ENCODE data around the gene FOXC2.

Gene FOXC2

DNA sequence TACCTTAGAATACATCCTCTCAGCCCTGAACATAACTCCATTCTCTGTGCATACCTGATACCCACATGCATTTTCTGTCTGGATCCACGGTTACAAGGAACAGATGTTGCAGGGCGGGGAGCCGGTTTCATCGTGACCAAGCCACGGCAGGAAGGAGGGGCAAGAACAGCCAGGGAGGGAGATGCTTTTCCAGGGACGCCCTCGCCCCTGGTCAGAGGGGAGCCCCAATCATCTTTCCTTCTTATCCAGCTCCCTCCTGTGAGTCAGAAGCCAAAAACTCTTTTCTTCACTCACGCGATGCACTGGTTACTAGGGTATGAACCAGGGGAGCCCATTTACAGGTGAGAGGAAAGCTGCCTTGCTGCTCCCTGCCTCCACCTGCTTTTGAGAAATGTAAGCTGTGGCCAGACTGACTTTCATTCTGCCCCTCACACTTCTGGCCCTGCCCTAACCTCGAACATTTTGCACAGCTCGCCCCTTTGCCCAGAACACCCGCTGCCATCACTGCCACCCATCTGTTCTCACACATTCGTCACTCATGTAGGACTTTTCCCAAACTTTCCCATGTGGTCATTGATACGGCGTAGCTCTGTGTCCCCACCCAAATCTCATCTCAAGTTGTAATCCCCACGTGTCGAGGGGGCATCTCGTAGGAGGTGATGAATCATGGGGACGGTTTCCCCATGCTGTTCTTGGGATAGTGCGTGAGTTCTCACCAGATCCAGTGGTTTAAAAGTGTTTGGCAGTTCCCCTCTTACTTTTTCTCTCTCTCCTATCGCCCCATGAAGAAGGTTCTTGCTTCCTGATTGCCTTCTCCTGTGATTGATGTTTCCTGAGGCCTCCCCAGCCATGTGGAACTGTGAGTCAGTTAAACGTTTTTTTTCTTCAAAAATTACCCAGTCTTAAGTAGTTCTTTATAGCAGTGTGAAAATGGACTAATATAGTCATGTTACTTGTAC lies 32.3 kb downstream of the FOXC2 start:
- Histone ChIP-seq H3K36me3 (ENCODE audit: control insufficient read depth in 2 of 2, insufficient read depth in 2 of 2, low read length in 2 of 2) (no peaks in the 10 kb centered on the region), H3K27me3 (ENCODE audit: control insufficient read depth in 2 of 2, insufficient read depth in 2 of 2, low read length in 2 of 2) (peaks cover 0 to 20% of the 10 kb centered on the region in 2 donors), H3K27ac (ENCODE audit: low read depth in 2 of 2, low read length in 2 of 2) (no peak overlapping the region), H3K9me3 (ENCODE audit: control insufficient read depth in 2 of 2, low read length in 2 of 2) (no peaks in the 10 kb centered on the region), H3K4me1 (ENCODE audit: control insufficient read depth in 2 of 2, insufficient read depth in 2 of 2, low read length in 2 of 2) (no peaks in the 10 kb centered on the region), H3K9ac (ENCODE audit: low read depth in 1 of 2, low read length in 2 of 2) (no peak overlapping the region), H3K4me3 (ENCODE audit: low read length in 2 of 2) (no peak overlapping the region)

DNA sequence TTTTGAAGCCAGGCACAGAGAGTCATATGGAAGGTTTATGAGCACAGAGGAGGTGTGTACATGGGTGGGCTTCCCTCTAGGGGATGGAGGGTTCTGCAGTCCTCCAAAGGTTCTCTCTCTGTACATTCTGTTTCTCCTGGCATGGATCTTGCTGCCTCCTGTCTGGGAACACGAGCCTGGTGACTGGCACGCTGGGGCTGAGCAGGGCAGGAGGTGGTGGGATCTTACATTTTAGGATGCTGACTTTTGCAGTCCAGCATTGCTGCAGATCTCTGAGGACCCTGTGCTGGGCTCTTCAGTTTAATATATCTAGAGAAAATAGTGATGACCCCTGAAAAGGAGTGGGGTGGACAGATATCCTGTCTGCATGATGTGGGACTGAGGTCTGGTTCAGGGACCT lies 34.7 kb downstream of the FOXC2 start:
- Histone ChIP-seq H3K27me3 (ENCODE audit: control insufficient read depth in 2 of 2, insufficient read depth in 2 of 2, low read length in 2 of 2) (peaks cover 0 to 8% of the 10 kb centered on the region in 2 donors), H3K36me3 (ENCODE audit: control insufficient read depth in 2 of 2, insufficient read depth in 2 of 2, low read length in 2 of 2) (no peaks in the 10 kb centered on the region), H3K4me1 (ENCODE audit: control insufficient read depth in 2 of 2, insufficient read depth in 2 of 2, low read length in 2 of 2) (no peaks in the 10 kb centered on the region), H3K4me3 (ENCODE audit: low read length in 2 of 2) (no peak overlapping the region), H3K9me3 (ENCODE audit: control insufficient read depth in 2 of 2, low read length in 2 of 2) (no peaks in the 10 kb centered on the region), H3K9ac (ENCODE audit: low read depth in 1 of 2, low read length in 2 of 2) (no peak overlapping the region), H3K27ac (ENCODE audit: low read depth in 2 of 2, low read length in 2 of 2) (no peak overlapping the region)

DNA sequence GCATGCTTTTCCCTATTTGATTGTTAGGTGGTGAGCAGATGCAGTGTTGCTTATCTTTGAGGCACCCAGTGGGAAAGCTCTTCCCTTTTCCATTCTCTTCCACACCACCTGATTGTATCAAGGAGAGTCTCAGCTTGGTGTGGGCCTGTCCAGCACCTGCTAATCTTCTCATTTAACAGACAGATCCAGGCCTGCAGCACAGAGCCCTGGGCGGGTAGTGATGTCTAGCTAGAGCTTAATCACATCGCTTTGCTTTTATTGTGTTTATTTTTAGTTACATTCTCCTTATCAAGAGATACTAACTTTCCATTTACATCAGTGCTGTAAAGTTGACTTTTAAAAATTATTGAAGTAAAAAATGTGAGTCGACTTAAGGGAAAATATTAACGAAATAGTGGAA lies 35.9 kb downstream of the FOXC2 start:
- no peaks in the 10 kb centered on the region for H3K9me3 ChIP-seq (ENCODE audit: control insufficient read depth in 2 of 2, low read length in 2 of 2)
- no peak overlapping the region for H3K27ac ChIP-seq (ENCODE audit: low read depth in 2 of 2, low read length in 2 of 2)
- peaks cover 0 to 5% of the 10 kb centered on the region in 2 donors for H3K27me3 ChIP-seq (ENCODE audit: control insufficient read depth in 2 of 2, insufficient read depth in 2 of 2, low read length in 2 of 2)
- no peaks in the 10 kb centered on the region for H3K36me3 ChIP-seq (ENCODE audit: control insufficient read depth in 2 of 2, insufficient read depth in 2 of 2, low read length in 2 of 2)
- H3K9ac ChIP-seq (ENCODE audit: low read depth in 1 of 2, low read length in 2 of 2): no peak overlapping the region
- no peaks in the 10 kb centered on the region for H3K4me1 ChIP-seq (ENCODE audit: control insufficient read depth in 2 of 2, insufficient read depth in 2 of 2, low read length in 2 of 2)
- H3K4me3 ChIP-seq (ENCODE audit: low read length in 2 of 2): no peak overlapping the region

DNA sequence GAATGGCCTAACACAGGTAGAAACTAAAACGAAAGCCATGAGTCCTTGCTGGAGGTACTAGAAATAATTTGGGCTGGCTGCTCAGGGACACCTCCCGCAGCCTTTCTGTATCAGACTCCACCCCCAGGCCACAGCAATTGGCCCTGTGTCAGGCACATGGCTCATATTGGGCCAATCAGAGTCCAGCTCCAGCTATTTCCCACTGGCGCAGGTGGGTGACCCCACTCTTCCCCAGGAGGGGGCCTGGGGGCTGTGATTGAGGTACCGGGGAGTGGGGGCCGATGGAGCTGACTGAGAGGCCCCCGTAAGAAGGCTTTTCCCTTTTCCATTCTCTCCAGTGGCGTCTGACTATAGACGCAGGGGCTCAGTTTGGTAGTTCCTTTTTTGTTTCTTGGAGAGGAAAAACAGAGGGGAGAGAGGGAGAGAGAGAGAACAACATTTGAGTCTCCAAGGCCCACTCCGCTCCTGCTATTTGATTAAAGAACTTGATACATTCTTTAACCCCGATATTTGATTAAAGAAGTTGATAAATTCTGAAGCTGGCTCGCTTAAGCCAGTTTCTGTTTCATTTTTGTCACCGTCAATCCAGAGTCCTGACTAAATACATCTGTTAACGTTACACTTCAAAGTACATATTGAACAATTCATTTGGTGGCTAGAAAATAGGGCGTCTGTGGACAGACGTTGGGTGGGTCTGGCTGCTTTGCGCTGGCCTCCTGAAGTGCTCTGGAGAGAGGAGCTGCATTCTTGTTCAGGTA lies 38.0 kb downstream of the FOXC2 start:
- Histone ChIP-seq H3K36me3 (ENCODE audit: control insufficient read depth in 2 of 2, insufficient read depth in 2 of 2, low read length in 2 of 2) (no peaks in the 10 kb centered on the region), H3K27me3 (ENCODE audit: control insufficient read depth in 2 of 2, insufficient read depth in 2 of 2, low read length in 2 of 2) (peaks cover 0 to 2% of the 10 kb centered on the region in 2 donors), H3K4me1 (ENCODE audit: control insufficient read depth in 2 of 2, insufficient read depth in 2 of 2, low read length in 2 of 2) (no peaks in the 10 kb centered on the region), H3K4me3 (ENCODE audit: low read length in 2 of 2) (peak overlapping the region in 1 of 2 donors; percentile 63), H3K9ac (ENCODE audit: low read depth in 1 of 2, low read length in 2 of 2) (no peak overlapping the region), H3K9me3 (ENCODE audit: control insufficient read depth in 2 of 2, low read length in 2 of 2) (no peaks in the 10 kb centered on the region), H3K27ac (ENCODE audit: low read depth in 2 of 2, low read length in 2 of 2) (no peak overlapping the region)

GRCh38 chr16:86605950-86606349 lies 39.3 kb downstream of the FOXC2 start:
- H3K9ac ChIP-seq (ENCODE audit: low read depth in 1 of 2, low read length in 2 of 2): no peak overlapping the region
- H3K27me3 ChIP-seq (ENCODE audit: control insufficient read depth in 2 of 2, insufficient read depth in 2 of 2, low read length in 2 of 2): peaks cover 0 to 2% of the 10 kb centered on the region in 2 donors
- H3K9me3 ChIP-seq (ENCODE audit: control insufficient read depth in 2 of 2, low read length in 2 of 2): no peaks in the 10 kb centered on the region
- H3K27ac ChIP-seq (ENCODE audit: low read depth in 2 of 2, low read length in 2 of 2): no peak overlapping the region
- H3K36me3 ChIP-seq (ENCODE audit: control insufficient read depth in 2 of 2, insufficient read depth in 2 of 2, low read length in 2 of 2): no peaks in the 10 kb centered on the region
- H3K4me1 ChIP-seq (ENCODE audit: control insufficient read depth in 2 of 2, insufficient read depth in 2 of 2, low read length in 2 of 2): no peaks in the 10 kb centered on the region
- H3K4me3 ChIP-seq (ENCODE audit: low read length in 2 of 2): no peak overlapping the region

DNA sequence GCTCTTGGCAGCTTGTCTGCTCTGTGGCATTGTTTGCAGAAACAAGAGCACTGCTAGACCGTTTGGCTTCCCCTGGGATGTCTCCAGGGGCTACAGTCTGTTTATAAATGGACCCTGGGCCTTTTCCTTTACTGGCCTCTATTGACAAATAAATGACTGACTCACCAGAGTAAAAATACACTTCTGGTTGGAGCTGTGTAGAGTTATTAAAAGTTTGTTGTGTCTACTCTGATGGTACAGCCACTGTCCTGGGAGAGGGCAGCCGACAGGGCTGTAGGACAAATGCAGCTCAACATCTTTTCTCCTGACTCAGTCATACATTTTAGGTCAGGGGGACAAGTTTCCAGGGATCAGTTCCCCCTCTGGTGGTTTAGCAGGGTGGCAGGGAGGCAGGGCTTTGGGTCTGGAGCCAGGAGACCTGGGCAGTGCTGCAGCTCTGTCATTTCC lies 41.7 kb downstream of the FOXC2 start:
- H3K9me3 ChIP-seq (ENCODE audit: control insufficient read depth in 2 of 2, low read length in 2 of 2): no peaks in the 10 kb centered on the region
- H3K4me3 ChIP-seq (ENCODE audit: low read length in 2 of 2): no peak overlapping the region
- no peak overlapping the region for H3K27ac ChIP-seq (ENCODE audit: low read depth in 2 of 2, low read length in 2 of 2)
- no peak overlapping the region for H3K9ac ChIP-seq (ENCODE audit: low read depth in 1 of 2, low read length in 2 of 2)
- H3K4me1 ChIP-seq (ENCODE audit: control insufficient read depth in 2 of 2, insufficient read depth in 2 of 2, low read length in 2 of 2): peaks cover 0 to 2% of the 10 kb centered on the region in 2 donors
- no peaks in the 10 kb centered on the region for H3K27me3 ChIP-seq (ENCODE audit: control insufficient read depth in 2 of 2, insufficient read depth in 2 of 2, low read length in 2 of 2)
- H3K36me3 ChIP-seq (ENCODE audit: control insufficient read depth in 2 of 2, insufficient read depth in 2 of 2, low read length in 2 of 2): no peaks in the 10 kb centered on the region

- no peak overlapping the region for H3K27ac ChIP-seq (ENCODE audit: low read depth in 2 of 2, low read length in 2 of 2)
- no peaks in the 10 kb centered on the region for H3K27me3 ChIP-seq (ENCODE audit: control insufficient read depth in 2 of 2, insufficient read depth in 2 of 2, low read length in 2 of 2)
Measured at GRCh38 chr16:86609115-86609514, 42.5 kb downstream of the FOXC2 start.

DNA sequence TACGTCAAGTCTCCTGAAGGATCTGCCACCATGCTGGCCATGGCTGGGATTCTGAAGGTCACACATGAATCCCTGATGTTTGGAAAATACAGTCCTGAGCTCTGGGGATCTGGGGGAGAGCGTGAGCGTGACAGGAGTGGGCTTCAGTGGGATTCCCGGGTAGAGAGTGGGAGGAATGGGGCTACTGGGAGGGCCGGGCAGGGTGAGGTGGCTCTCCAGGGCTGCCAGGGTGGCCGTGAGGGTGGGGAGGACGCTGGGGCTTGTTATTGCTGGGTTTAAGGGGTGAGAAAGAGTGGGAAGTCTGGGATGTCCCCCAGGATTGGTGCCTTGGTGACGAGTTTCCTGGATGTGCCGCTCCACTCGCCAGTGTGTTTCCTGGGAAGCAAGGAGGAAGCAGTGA lies 43.0 kb downstream of the FOXC2 start:
- H3K4me3 ChIP-seq (ENCODE audit: low read length in 2 of 2): no peak overlapping the region
- peaks cover 0 to 2% of the 10 kb centered on the region in 2 donors for H3K4me1 ChIP-seq (ENCODE audit: control insufficient read depth in 2 of 2, insufficient read depth in 2 of 2, low read length in 2 of 2)
- no peaks in the 10 kb centered on the region for H3K9me3 ChIP-seq (ENCODE audit: control insufficient read depth in 2 of 2, low read length in 2 of 2)
- H3K36me3 ChIP-seq (ENCODE audit: control insufficient read depth in 2 of 2, insufficient read depth in 2 of 2, low read length in 2 of 2): no peaks in the 10 kb centered on the region
- H3K27ac ChIP-seq (ENCODE audit: low read depth in 2 of 2, low read length in 2 of 2): no peak overlapping the region
- no peaks in the 10 kb centered on the region for H3K27me3 ChIP-seq (ENCODE audit: control insufficient read depth in 2 of 2, insufficient read depth in 2 of 2, low read length in 2 of 2)
- no peak overlapping the region for H3K9ac ChIP-seq (ENCODE audit: low read depth in 1 of 2, low read length in 2 of 2)

More at GRCh38 chr16:86609115-86609514, 42.5 kb downstream of the FOXC2 start:
- H3K36me3 ChIP-seq (ENCODE audit: control insufficient read depth in 2 of 2, insufficient read depth in 2 of 2, low read length in 2 of 2): no peaks in the 10 kb centered on the region
- no peak overlapping the region for H3K4me3 ChIP-seq (ENCODE audit: low read length in 2 of 2)
- H3K4me1 ChIP-seq (ENCODE audit: control insufficient read depth in 2 of 2, insufficient read depth in 2 of 2, low read length in 2 of 2): peaks cover 0 to 2% of the 10 kb centered on the region in 2 donors
- no peak overlapping the region for H3K9ac ChIP-seq (ENCODE audit: low read depth in 1 of 2, low read length in 2 of 2)
- no peaks in the 10 kb centered on the region for H3K9me3 ChIP-seq (ENCODE audit: control insufficient read depth in 2 of 2, low read length in 2 of 2)

DNA sequence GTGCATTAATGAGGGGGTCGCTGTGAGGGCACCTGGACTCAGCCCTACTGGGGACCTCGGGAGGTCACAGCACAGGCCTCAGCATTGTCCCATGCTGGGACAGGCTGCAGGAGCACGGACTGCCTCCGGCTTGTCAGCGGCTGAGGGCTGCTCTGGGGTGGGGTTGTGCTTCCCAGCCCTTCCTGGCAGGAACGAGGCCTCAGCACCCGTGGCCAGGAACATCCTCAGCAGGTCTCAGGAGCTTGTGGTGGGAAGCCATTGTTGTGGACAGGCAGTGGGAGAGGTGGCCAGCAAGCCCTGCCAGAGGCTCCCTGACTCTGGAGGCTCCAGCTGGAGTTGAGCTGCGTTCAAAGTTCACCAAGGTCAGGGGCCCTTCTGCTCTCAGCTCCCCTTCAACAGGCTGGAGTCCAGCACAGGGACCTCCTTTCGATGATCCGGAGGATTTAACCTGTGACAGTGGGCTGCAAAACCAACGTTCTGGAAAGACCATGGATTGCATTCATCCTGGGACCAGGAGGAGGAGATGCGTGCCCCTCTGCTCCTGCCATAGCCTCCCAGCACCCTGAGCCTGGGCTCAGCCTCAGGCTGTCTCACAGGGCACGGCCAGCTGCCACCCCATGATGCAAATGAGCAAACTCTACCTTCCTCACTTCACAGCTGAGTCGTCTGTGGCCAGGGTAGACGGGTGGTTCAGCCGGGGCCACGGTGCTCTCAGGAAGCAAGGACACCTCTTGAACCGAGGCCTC lies 44.3 kb downstream of the FOXC2 start:
- no peak overlapping the region for H3K4me3 ChIP-seq (ENCODE audit: low read length in 2 of 2)
- peaks cover 0 to 2% of the 10 kb centered on the region in 2 donors for H3K4me1 ChIP-seq (ENCODE audit: control insufficient read depth in 2 of 2, insufficient read depth in 2 of 2, low read length in 2 of 2)
- H3K27me3 ChIP-seq (ENCODE audit: control insufficient read depth in 2 of 2, insufficient read depth in 2 of 2, low read length in 2 of 2): no peaks in the 10 kb centered on the region
- H3K36me3 ChIP-seq (ENCODE audit: control insufficient read depth in 2 of 2, insufficient read depth in 2 of 2, low read length in 2 of 2): no peaks in the 10 kb centered on the region
- H3K9me3 ChIP-seq (ENCODE audit: control insufficient read depth in 2 of 2, low read length in 2 of 2): no peaks in the 10 kb centered on the region
- H3K9ac ChIP-seq (ENCODE audit: low read depth in 1 of 2, low read length in 2 of 2): no peak overlapping the region
- no peak overlapping the region for H3K27ac ChIP-seq (ENCODE audit: low read depth in 2 of 2, low read length in 2 of 2)

Measured in mucosa of rectum (tissue), 2 donors.